Subcutaneous abdominal adipose tissue (tissue), 5 donors: ENCODE results near the gene RTN4.
"Not testable (repeated sequence)": the region's sequence is repeated elsewhere in the genome, so short reads cannot be mapped to it uniquely, and the experiment has no call there.

Experiments
- H3K27ac ChIP-seq: one replicate; pipeline ENCODE4 v1.7.0; 2013; ENCODE audit warnings: low read depth, mild to moderate bottlenecking, inconsistent platforms, low read length, moderate library complexity
- H3K27me3 ChIP-seq, 5 donors: one replicate each; pipeline ENCODE4 v1.7.0; 2013; ENCODE audit warnings: low read length in 5 of 5, inconsistent platforms in 1 of 5; ENCODE audit not compliant: control insufficient read depth in 5 of 5, insufficient read depth in 4 of 5
- H3K36me3 ChIP-seq, 5 donors: one replicate each; pipeline ENCODE4 v1.7.0; 2013; ENCODE audit warnings: low read length in 5 of 5; ENCODE audit not compliant: control insufficient read depth in 5 of 5, insufficient read depth in 5 of 5
- H3K4me1 ChIP-seq, 5 donors: one replicate each; pipeline ENCODE4 v1.7.0; 2013; ENCODE audit warnings: low read length in 5 of 5, mild to moderate bottlenecking in 3 of 5, moderate library complexity in 1 of 5; ENCODE audit not compliant: control insufficient read depth in 5 of 5, insufficient read depth in 5 of 5
- H3K4me3 ChIP-seq, 5 donors: one replicate each; pipeline ENCODE4 v1.7.0; 2013; ENCODE audit warnings: low read length in 5 of 5, low read depth in 1 of 5
- H3K9ac ChIP-seq, 5 donors: one replicate each; pipeline ENCODE4 v1.7.0; 2013; ENCODE audit warnings: low read length in 5 of 5, mild to moderate bottlenecking in 4 of 5, moderate library complexity in 3 of 5
- H3K9me3 ChIP-seq, 5 donors: one replicate each; pipeline ENCODE4 v1.7.0; 2013; ENCODE audit warnings: low read length in 5 of 5; ENCODE audit not compliant: control insufficient read depth in 5 of 5
- donor health status: healthy.
- donor health status: healthy.
- donor health status: healthy.
- donor health status: healthy.
- donor health status: healthy.

RTN4 gene

GRCh38 chr2:54997826-54998225 is 52.4 kb downstream of the RTN4 start:
- no peaks in the 10 kb centered on the region for H3K27me3 ChIP-seq
- H3K4me3 ChIP-seq: no peak overlapping the region
- no peaks in the 10 kb centered on the region for H3K9me3 ChIP-seq
- H3K27ac ChIP-seq: peak overlapping the region; percentile 61
- peaks cover 4 to 76% (median 42%) of the 10 kb centered on the region in 5 donors for H3K4me1 ChIP-seq
- H3K9ac ChIP-seq: no peak overlapping the region
- no peaks in the 10 kb centered on the region for H3K36me3 ChIP-seq

GRCh38 chr2:54995553-54995952 is 54.7 kb downstream of the RTN4 start:
- Histone ChIP-seq H3K4me1 (peaks cover 4 to 66% (median 37%) of the 10 kb centered on the region in 5 donors), H3K27ac (no peak overlapping the region), H3K36me3 (no peaks in the 10 kb centered on the region), H3K9me3 (no peaks in the 10 kb centered on the region), H3K27me3 (no peaks in the 10 kb centered on the region), H3K4me3 (no peak overlapping the region), H3K9ac (no peak overlapping the region)

- H3K4me3 ChIP-seq: not testable (repeated sequence)
- H3K4me1 ChIP-seq: peaks cover 2 to 56% (median 26%) of the 10 kb centered on the region in 5 donors
Measured at GRCh38 chr2:54990694-54991093, 59.6 kb downstream of the RTN4 start.

GRCh38 chr2:54988612-54989011 is 61.6 kb downstream of the RTN4 start:
- Histone ChIP-seq H3K27me3 (no peaks in the 10 kb centered on the region), H3K36me3 (peaks cover 7 to 23% (median 17%) of the 10 kb centered on the region in 5 donors), H3K27ac (peak overlapping the region; percentile 6), H3K4me3 (no peak overlapping the region), H3K9me3 (no peaks in the 10 kb centered on the region), H3K9ac (no peak overlapping the region), H3K4me1 (peaks cover 2 to 54% (median 24%) of the 10 kb centered on the region in 5 donors)

More at GRCh38 chr2:54990694-54991093, 59.6 kb downstream of the RTN4 start:
- Histone ChIP-seq H3K27ac (peak overlapping the region; percentile 4), H3K36me3 (peaks cover 7 to 16% (median 13%) of the 10 kb centered on the region in 5 donors)
- H3K9me3 ChIP-seq, H3K9ac ChIP-seq, H3K27me3 ChIP-seq: not testable (repeated sequence)

GRCh38 chr2:54986264-54986663 is 64.0 kb downstream of the RTN4 start:
- H3K27me3 ChIP-seq: no peaks in the 10 kb centered on the region
- H3K4me3 ChIP-seq: no peak overlapping the region
- peak overlapping the region; percentile 38 for H3K27ac ChIP-seq
- peak overlapping the region in 1 of 5 donors; percentile 35 for H3K9ac ChIP-seq
- H3K36me3 ChIP-seq: peaks cover 11 to 36% (median 27%) of the 10 kb centered on the region in 5 donors
- H3K9me3 ChIP-seq: no peaks in the 10 kb centered on the region
- peaks cover 2 to 60% (median 25%) of the 10 kb centered on the region in 5 donors for H3K4me1 ChIP-seq

- Histone ChIP-seq H3K4me1 (peaks cover 2 to 78% (median 32%) of the 10 kb centered on the region in 5 donors), H3K27me3 (no peaks in the 10 kb centered on the region), H3K4me3 (no peak overlapping the region), H3K27ac (peak overlapping the region; percentile 38), H3K9me3 (no peaks in the 10 kb centered on the region), H3K36me3 (peaks cover 13 to 42% (median 33%) of the 10 kb centered on the region in 5 donors), H3K9ac (no peak overlapping the region)
Measured at GRCh38 chr2:54984476-54984875, 65.8 kb downstream of the RTN4 start.

- Histone ChIP-seq H3K27ac (peak overlapping the region; percentile 68), H3K4me1 (peaks cover 0 to 82% (median 30%) of the 10 kb centered on the region in 5 donors), H3K27me3 (no peaks in the 10 kb centered on the region), H3K4me3 (no peak overlapping the region), H3K9me3 (no peaks in the 10 kb centered on the region), H3K36me3 (peaks cover 13 to 42% (median 33%) of the 10 kb centered on the region in 5 donors), H3K9ac (no peak overlapping the region)
Measured at GRCh38 chr2:54983345-54984220, 66.7 kb downstream of the RTN4 start.

GRCh38 chr2:54981385-54981784 is 68.9 kb downstream of the RTN4 start:
- peak overlapping the region; percentile 9 for H3K27ac ChIP-seq
- no peak overlapping the region for H3K4me3 ChIP-seq
- no peaks in the 10 kb centered on the region for H3K9me3 ChIP-seq
- no peak overlapping the region for H3K9ac ChIP-seq
- peaks cover 13 to 34% (median 22%) of the 10 kb centered on the region in 5 donors for H3K36me3 ChIP-seq
- peaks cover 0 to 79% (median 38%) of the 10 kb centered on the region in 5 donors for H3K4me1 ChIP-seq
- no peaks in the 10 kb centered on the region for H3K27me3 ChIP-seq

- no peaks in the 10 kb centered on the region for H3K9me3 ChIP-seq
- peaks cover 9 to 31% (median 18%) of the 10 kb centered on the region in 5 donors for H3K36me3 ChIP-seq
- H3K9ac ChIP-seq: peak overlapping the region in 2 of 5 donors; percentile 21 to 27
- no peaks in the 10 kb centered on the region for H3K27me3 ChIP-seq
- peaks cover 2 to 88% (median 49%) of the 10 kb centered on the region in 5 donors for H3K4me1 ChIP-seq
- peak overlapping the region; percentile 52 for H3K27ac ChIP-seq
- no peak overlapping the region for H3K4me3 ChIP-seq
Measured at GRCh38 chr2:54979321-54980044, 70.8 kb downstream of the RTN4 start.

- no peak overlapping the region for H3K4me3 ChIP-seq
- H3K36me3 ChIP-seq: peaks cover 17 to 38% (median 22%) of the 10 kb centered on the region in 5 donors
- peak overlapping the region; percentile 43 for H3K27ac ChIP-seq
- H3K4me1 ChIP-seq: peaks cover 2 to 67% (median 40%) of the 10 kb centered on the region in 5 donors
- no peak overlapping the region for H3K9ac ChIP-seq
- H3K27me3 ChIP-seq: no peaks in the 10 kb centered on the region
- no peaks in the 10 kb centered on the region for H3K9me3 ChIP-seq
Measured at GRCh38 chr2:54977149-54977548, 73.1 kb downstream of the RTN4 start.
